B cell (primary cell): ENCODE results near the gene MYT1. TPM values are rescaled to one million over a fixed set of nuclear protein-coding genes. Genes with fewer than 3 reads are reported as not detected.

ENCODE experiments used
- ATAC-seq: fragments of 200-7000 bp; cut with Tn5 transposase; one replicate; pipeline ENCODE4 v1.10.0; 2021; ENCODE audit warnings: low read depth, mild to moderate bottlenecking, moderate number of reproducible peaks, moderate library complexity
- CTCF ChIA-PET: fragments of 350-600 bp; sonication (Branson Sonifier 250); formaldehyde crosslinking; loops from one replicate; lab custom pipeline; 2021; ENCODE audit warnings: antibody characterized with exemption, inconsistent platforms; lab: Charles Lee
- POLR2A ChIA-PET: fragments of 350-600 bp; sonication (Branson Sonifier 250); formaldehyde crosslinking; loops from one replicate; lab custom pipeline; 2021; ENCODE audit warnings: antibody characterized with exemption; lab: Charles Lee
- DNase-seq: peaks from one replicate; pipeline ENCODE4 v3.0.0; 2013
- H2AFZ ChIP-seq: 2 replicates; pipeline ENCODE4 v1.6.1; 2012; ENCODE audit warnings: mild to moderate bottlenecking, low read depth, low read length; ENCODE audit not compliant: insufficient read depth, poor library complexity, severe bottlenecking
- H3K27ac ChIP-seq, 2 donors: 1 replicate in 1 of 2; 2 replicates in 1 of 2; pipeline ENCODE4 v1.5.1; 2012 to 2013; ENCODE audit warnings: low read length in 2 of 2, mild to moderate bottlenecking in 2 of 2, moderate library complexity in 1 of 2
- H3K27me3 ChIP-seq, 4 experiments: fragments of 200-600 bp in 1 of 4; sonication (generic) in 1 of 4; replicated peaks in 1 of 4; 1 replicate in 2 of 4; 2 replicates in 2 of 4; pipeline versions ENCODE4 v1.6.1 to v1.7.0; 2013 to 2016; ENCODE audit warnings: low read length in 3 of 4, mild to moderate bottlenecking in 2 of 4, mixed read lengths in 1 of 4, moderate library complexity in 1 of 4; ENCODE audit not compliant: insufficient read depth in 4 of 4, control insufficient read depth in 3 of 4; ENCODE audit errors: control extremely low read depth in 1 of 4
- H3K36me3 ChIP-seq, 2 experiments: replicated peaks in 1 of 2; 1 replicate in 1 of 2; 2 replicates in 1 of 2; pipeline versions ENCODE4 v1.6.1 to v1.7.1; 2013; ENCODE audit warnings: low read length in 1 of 2; ENCODE audit not compliant: insufficient read depth in 2 of 2, control insufficient read depth in 1 of 2; ENCODE audit errors: control extremely low read depth in 1 of 2, extremely low read depth in 1 of 2
- H3K4me1 ChIP-seq, 2 donors: fragments of 200-600 bp in 1 of 2; sonication (generic) in 1 of 2; 1 replicate in 1 of 2; 2 replicates in 1 of 2; pipeline versions ENCODE4 v1.5.1 to v1.6.1; 2013 to 2017; ENCODE audit warnings: low read length in 2 of 2; ENCODE audit not compliant: control insufficient read depth in 2 of 2, insufficient read depth in 2 of 2
- H3K4me2 ChIP-seq: replicated peaks from 2 replicates; pipeline ENCODE3; 2012; ENCODE audit warnings: mild to moderate bottlenecking, low read depth, low read length; ENCODE audit not compliant: poor library complexity, severe bottlenecking
- H3K4me3 ChIP-seq, 5 experiments: fragments of 200-600 bp in 1 of 5; sonication (generic) in 1 of 5; 1 replicate in 3 of 5; 2 replicates in 2 of 5; pipeline versions ENCODE4 v1.5.1 to v1.7.0; 2011 to 2016; ENCODE audit warnings: low read length in 4 of 5, mild to moderate bottlenecking in 4 of 5, low read depth in 2 of 5, control low read depth in 1 of 5, moderate library complexity in 1 of 5; ENCODE audit not compliant: insufficient read depth in 1 of 5; ENCODE audit errors: control extremely low read depth in 1 of 5, extremely low read depth in 1 of 5
- H3K79me2 ChIP-seq: fragments of 200-600 bp; sonication (generic); one replicate; pipeline ENCODE4 v1.6.0; 2016; ENCODE audit warnings: low read length; ENCODE audit not compliant: control insufficient read depth, insufficient read depth
- H3K9ac ChIP-seq: fragments of 200-600 bp; sonication (generic); 2 replicates; pipeline ENCODE4 v1.6.1; 2017; ENCODE audit warnings: mild to moderate bottlenecking, low read length, moderate library complexity
- H3K9me3 ChIP-seq, 3 donors: one replicate each; pipeline versions ENCODE4 v1.6.1 to v1.7.1; 2013; ENCODE audit warnings: low read length in 2 of 3; ENCODE audit not compliant: control insufficient read depth in 2 of 3, insufficient read depth in 1 of 3; ENCODE audit errors: control extremely low read depth in 1 of 3
- H4K20me1 ChIP-seq: 2 replicates; pipeline ENCODE4 v1.6.0; 2012; ENCODE audit warnings: mild to moderate bottlenecking, low read length; ENCODE audit not compliant: insufficient read depth, control insufficient read depth, poor library complexity, severe bottlenecking
- H3K27ac Mint-ChIP-seq: one replicate; pipeline ENCODE4 v1.8.0; 2021; ENCODE audit warnings: mixed read lengths
- H3K27me3 Mint-ChIP-seq: one replicate; pipeline ENCODE4 v1.8.0; 2021; ENCODE audit warnings: mixed read lengths
- H3K4me1 Mint-ChIP-seq: one replicate; pipeline ENCODE4 v1.8.0; 2021; ENCODE audit warnings: mixed read lengths
- H3K4me3 Mint-ChIP-seq: one replicate; pipeline ENCODE4 v1.8.0; 2021; ENCODE audit warnings: mixed read lengths
- H3K9me3 Mint-ChIP-seq: one replicate; pipeline ENCODE4 v1.8.0; 2022; ENCODE audit warnings: mixed read lengths; ENCODE audit not compliant: insufficient read depth
- EZH2 ChIP-seq: IDR thresholded peaks from 2 replicates; pipeline ENCODE4 v1.6.1; 2012; ENCODE audit warnings: borderline replicate concordance, low read depth, mild to moderate bottlenecking, moderate library complexity, low read length; ENCODE audit not compliant: insufficient read depth, poor library complexity, severe bottlenecking
- WGBS: methylation state at CpG from one replicate; pipeline ENCODE4 v1.1.5; 2013; ENCODE audit warnings: missing lambda C conversion rate; ENCODE audit not compliant: insufficient coverage; 5-methylcytosine and 5-hydroxymethylcytosine counted together
- intact Hi-C: fragments of 100-400 bp; cut with micrococcal nuclease; formaldehyde crosslinking; loops from one replicate; pipeline ENCODE4 v1.10.0; 2022
- polyA plus RNA-seq: library from polyadenylated mRNA; depleted of rRNA; stranded (reverse); fragments of >200 nt; gene quantifications from 2 replicates; pipeline ENCODE4 v1.2.3, GENCODE V29; 2012
- total RNA-seq, 2 donors: library from RNA; stranded (reverse); fragments of 120-200 nt in 1 of 2; gene quantifications; 1 replicate in 1 of 2; 2 replicates in 1 of 2; pipeline versions ENCODE4 v1.2.3 to v1.2.4, GENCODE V29; 2013 to 2022
- TF ChIP-seq, protein P1 (sequence below): fragments of 200-600 bp; IDR thresholded peaks from one replicate; pipeline ENCODE4 v1.8.0; 2022; ENCODE audit warnings: antibody characterized with exemption, mild to moderate bottlenecking

MYT1 gene
- total and polyA plus RNA-seq, 2 donors (not counting 1 experiment from before 2014, with no cell fraction given): 0.49 to 42.2 TPM

- H4K20me1 ChIP-seq: no peaks in the 10 kb centered on the region
- no peaks in the 10 kb centered on the region for H3K9me3 Mint-ChIP-seq
- no peaks in the 10 kb centered on the region for H3K9me3 ChIP-seq
- no peak overlapping the region for H2AFZ ChIP-seq
- H3K4me3 ChIP-seq: no peak overlapping the region
- TF ChIP-seq EZH2: no peak
- TF ChIP-seq, protein P1, sequence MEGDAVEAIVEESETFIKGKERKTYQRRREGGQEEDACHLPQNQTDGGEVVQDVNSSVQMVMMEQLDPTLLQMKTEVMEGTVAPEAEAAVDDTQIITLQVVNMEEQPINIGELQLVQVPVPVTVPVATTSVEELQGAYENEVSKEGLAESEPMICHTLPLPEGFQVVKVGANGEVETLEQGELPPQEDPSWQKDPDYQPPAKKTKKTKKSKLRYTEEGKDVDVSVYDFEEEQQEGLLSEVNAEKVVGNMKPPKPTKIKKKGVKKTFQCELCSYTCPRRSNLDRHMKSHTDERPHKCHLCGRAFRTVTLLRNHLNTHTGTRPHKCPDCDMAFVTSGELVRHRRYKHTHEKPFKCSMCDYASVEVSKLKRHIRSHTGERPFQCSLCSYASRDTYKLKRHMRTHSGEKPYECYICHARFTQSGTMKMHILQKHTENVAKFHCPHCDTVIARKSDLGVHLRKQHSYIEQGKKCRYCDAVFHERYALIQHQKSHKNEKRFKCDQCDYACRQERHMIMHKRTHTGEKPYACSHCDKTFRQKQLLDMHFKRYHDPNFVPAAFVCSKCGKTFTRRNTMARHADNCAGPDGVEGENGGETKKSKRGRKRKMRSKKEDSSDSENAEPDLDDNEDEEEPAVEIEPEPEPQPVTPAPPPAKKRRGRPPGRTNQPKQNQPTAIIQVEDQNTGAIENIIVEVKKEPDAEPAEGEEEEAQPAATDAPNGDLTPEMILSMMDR: no peak
- H3K27ac Mint-ChIP-seq: no peak overlapping the region
- ATAC-seq (no peak), DNase-seq (no peak)
- H3K9ac ChIP-seq: no peak overlapping the region
- intact Hi-C loops: no loop called here
- peaks cover 20% of the 10 kb centered on the region for H3K27me3 Mint-ChIP-seq
- H3K4me1 Mint-ChIP-seq: no peaks in the 10 kb centered on the region
- H3K4me1 ChIP-seq: no peaks in the 10 kb centered on the region
- H3K4me2 ChIP-seq: no peak overlapping the region
- CTCF ChIA-PET: no interaction called here
- no peak overlapping the region for H3K4me3 Mint-ChIP-seq
- H3K79me2 ChIP-seq: no peaks in the 10 kb centered on the region
- no peak overlapping the region for H3K27ac ChIP-seq
- POLR2A ChIA-PET: no interaction called here
- 87% methylated on average over 12 of the region's 13 CpGs for WGBS
- no peaks in the 10 kb centered on the region for H3K36me3 ChIP-seq
- no peaks in the 10 kb centered on the region for H3K27me3 ChIP-seq
Observed at GRCh38 chr20:64223526-64224067, 59.3 kb downstream of the MYT1 start.

DNA sequence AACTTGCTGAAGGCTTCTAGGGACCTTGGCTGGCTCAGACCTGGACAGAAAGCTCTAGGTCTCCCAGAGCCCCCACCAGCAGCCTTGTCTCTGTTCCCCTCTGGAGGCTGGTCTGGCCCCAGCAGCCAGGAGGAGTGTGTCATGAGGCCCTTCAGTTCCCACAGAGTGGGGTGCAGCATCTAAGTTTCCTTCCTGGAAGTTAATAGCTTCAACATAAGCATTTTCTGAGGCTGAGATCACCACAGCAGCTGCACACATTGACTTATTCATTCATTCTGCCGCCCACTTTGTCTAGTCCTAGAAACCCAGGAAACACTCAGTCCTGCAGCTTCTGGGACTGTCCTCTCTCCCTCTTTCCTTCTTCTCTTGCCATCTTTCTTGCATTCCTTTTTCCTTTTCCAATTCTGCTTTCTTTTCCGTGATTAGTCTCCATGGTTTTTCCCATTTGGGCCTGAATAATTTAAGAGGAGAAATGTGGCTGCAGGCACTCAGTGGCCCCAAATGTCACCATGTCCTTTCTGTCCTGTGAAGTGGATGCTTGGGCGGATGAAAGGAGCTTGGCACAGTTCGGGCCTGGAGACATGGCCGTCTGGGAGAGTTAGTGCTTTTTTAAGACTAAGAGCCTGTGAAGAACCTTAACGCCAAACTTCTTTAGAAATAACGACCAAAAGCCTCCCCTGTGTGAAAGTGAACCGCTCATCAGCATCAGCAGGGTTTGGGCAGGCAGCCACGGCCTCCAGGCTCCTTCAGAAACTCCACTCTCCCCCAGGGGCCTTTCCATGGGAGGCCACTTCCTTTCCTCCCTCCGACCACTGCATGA, 60.3 kb downstream of the MYT1 start:
- Mint-ChIP-seq H3K9me3 (no peaks in the 10 kb centered on the region), H3K27ac (no peak overlapping the region), H3K27me3 (peaks cover 14% of the 10 kb centered on the region), H3K4me3 (no peak overlapping the region), H3K4me1 (no peaks in the 10 kb centered on the region)
- Histone ChIP-seq H3K36me3 (no peaks in the 10 kb centered on the region), H3K79me2 (no peaks in the 10 kb centered on the region), H3K4me1 (no peaks in the 10 kb centered on the region), H3K4me3 (no peak overlapping the region), H4K20me1 (no peaks in the 10 kb centered on the region), H3K27me3 (no peaks in the 10 kb centered on the region), H3K27ac (no peak overlapping the region), H2AFZ (no peak overlapping the region), H3K9ac (no peak overlapping the region), H3K4me2 (no peak overlapping the region), H3K9me3 (no peaks in the 10 kb centered on the region)
- intact Hi-C loops: no loop called here
- TF ChIP-seq, protein P1: no peak
- no peak for TF ChIP-seq EZH2
- DNase-seq (no peak), ATAC-seq (no peak)
- CTCF ChIA-PET: no interaction called here
- POLR2A ChIA-PET: no interaction called here
- 86% methylated on average over 9 of the region's 10 CpGs for WGBS
